Activated naive CD4-positive, alpha-beta T cell treated with anti-CD3 and anti-CD28 coated beads, Interleukin-2, amount 50 U/mL, for 24 hours (primary cell): ENCODE data around the gene MCAM.

ENCODE experiments used
- H3K27ac Mint-ChIP-seq: one replicate; pipeline ENCODE4 v1.8.0; 2021; ENCODE audit warnings: mild to moderate bottlenecking, mixed read lengths
- H3K27me3 Mint-ChIP-seq: one replicate; pipeline ENCODE4 v1.8.0; 2021; ENCODE audit warnings: mixed read lengths
- H3K36me3 Mint-ChIP-seq: one replicate; pipeline ENCODE4 v1.8.0; 2021; ENCODE audit warnings: mixed read lengths
- H3K4me1 Mint-ChIP-seq: one replicate; pipeline ENCODE4 v1.8.0; 2021; ENCODE audit warnings: mixed read lengths
- H3K4me3 Mint-ChIP-seq: one replicate; pipeline ENCODE4 v1.8.0; 2021; ENCODE audit warnings: mild to moderate bottlenecking, mixed read lengths
- H3K9me3 Mint-ChIP-seq: one replicate; pipeline ENCODE4 v1.8.0; 2021; ENCODE audit warnings: mixed read lengths

Gene MCAM

GRCh38 chr11:119320776-119321524 lies 4.0 kb upstream of the MCAM start:
- Mint-ChIP-seq H3K4me3 (peak overlapping the region; percentile 83), H3K9me3 (no peaks in the 10 kb centered on the region), H3K36me3 (no peaks in the 10 kb centered on the region), H3K4me1 (peaks cover 18% of the 10 kb centered on the region), H3K27me3 (peaks cover 5% of the 10 kb centered on the region), H3K27ac (no peak overlapping the region)

- H3K9me3 Mint-ChIP-seq = no peaks in the 10 kb centered on the region
- H3K27ac Mint-ChIP-seq = no peak overlapping the region
- H3K4me3 Mint-ChIP-seq = peak overlapping the region; percentile 79
- peaks cover 5% of the 10 kb centered on the region for H3K27me3 Mint-ChIP-seq
- H3K36me3 Mint-ChIP-seq = no peaks in the 10 kb centered on the region
- peaks cover 18% of the 10 kb centered on the region for H3K4me1 Mint-ChIP-seq
Measured at GRCh38 chr11:119320240-119320775, 3.4 kb upstream of the MCAM start.

- Mint-ChIP-seq H3K27me3 (peaks cover 5% of the 10 kb centered on the region), H3K36me3 (no peaks in the 10 kb centered on the region), H3K4me3 (peak overlapping the region; percentile 79), H3K4me1 (peaks cover 21% of the 10 kb centered on the region), H3K27ac (peak overlapping the region; percentile 77), H3K9me3 (no peaks in the 10 kb centered on the region)
Measured at GRCh38 chr11:119319700-119320239, 2.8 kb upstream of the MCAM start.

GRCh38 chr11:119319136-119319699 lies 2.3 kb upstream of the MCAM start:
- peaks cover 22% of the 10 kb centered on the region for H3K4me1 Mint-ChIP-seq
- H3K9me3 Mint-ChIP-seq = no peaks in the 10 kb centered on the region
- no peaks in the 10 kb centered on the region for H3K36me3 Mint-ChIP-seq
- no peak overlapping the region for H3K4me3 Mint-ChIP-seq
- peak overlapping the region; percentile 56 for H3K27ac Mint-ChIP-seq
- peaks cover 5% of the 10 kb centered on the region for H3K27me3 Mint-ChIP-seq

- Mint-ChIP-seq H3K27me3 (peaks cover 5% of the 10 kb centered on the region), H3K4me1 (peaks cover 20% of the 10 kb centered on the region)
Measured at GRCh38 chr11:119318240-119319135, 1.6 kb upstream of the MCAM start.

GRCh38 chr11:119317592-119318239 lies 786 bp upstream of the MCAM start:
- H3K9me3 Mint-ChIP-seq = no peaks in the 10 kb centered on the region
- H3K27ac Mint-ChIP-seq = no peak overlapping the region
- no peaks in the 10 kb centered on the region for H3K36me3 Mint-ChIP-seq
- peaks cover 19% of the 10 kb centered on the region for H3K4me1 Mint-ChIP-seq
- peak overlapping the region; percentile 30 for H3K4me3 Mint-ChIP-seq
- peaks cover 5% of the 10 kb centered on the region for H3K27me3 Mint-ChIP-seq

More at GRCh38 chr11:119318240-119319135, 1.6 kb upstream of the MCAM start:
- Mint-ChIP-seq H3K9me3 (no peaks in the 10 kb centered on the region), H3K36me3 (no peaks in the 10 kb centered on the region), H3K4me3 (peak overlapping the region; percentile 24), H3K27ac (no peak overlapping the region)

GRCh38 chr11:119316016-119316728 lies 758 bp downstream of the MCAM start:
- no peak overlapping the region for H3K27ac Mint-ChIP-seq
- H3K27me3 Mint-ChIP-seq = peaks cover 5% of the 10 kb centered on the region
- no peaks in the 10 kb centered on the region for H3K9me3 Mint-ChIP-seq
- H3K4me3 Mint-ChIP-seq = peak overlapping the region; percentile 79
- H3K36me3 Mint-ChIP-seq = no peaks in the 10 kb centered on the region
- peaks cover 8% of the 10 kb centered on the region for H3K4me1 Mint-ChIP-seq

- H3K36me3 Mint-ChIP-seq = no peaks in the 10 kb centered on the region
- peak overlapping the region; percentile 79 for H3K4me3 Mint-ChIP-seq
- H3K4me1 Mint-ChIP-seq = peaks cover 8% of the 10 kb centered on the region
- peaks cover 5% of the 10 kb centered on the region for H3K27me3 Mint-ChIP-seq
- no peaks in the 10 kb centered on the region for H3K9me3 Mint-ChIP-seq
- no peak overlapping the region for H3K27ac Mint-ChIP-seq
Measured at GRCh38 chr11:119315131-119316015, 1.6 kb downstream of the MCAM start.

- Mint-ChIP-seq H3K27me3 (peaks cover 4% of the 10 kb centered on the region), H3K27ac (no peak overlapping the region), H3K9me3 (no peaks in the 10 kb centered on the region), H3K4me3 (no peak overlapping the region), H3K36me3 (no peaks in the 10 kb centered on the region), H3K4me1 (peaks cover 6% of the 10 kb centered on the region)
Measured at GRCh38 chr11:119314726-119315125, 2.2 kb downstream of the MCAM start.

- no peak overlapping the region for H3K4me3 Mint-ChIP-seq
- H3K36me3 Mint-ChIP-seq = peaks cover 2% of the 10 kb centered on the region
- H3K27ac Mint-ChIP-seq = peak overlapping the region; percentile 70
- peaks cover 24% of the 10 kb centered on the region for H3K4me1 Mint-ChIP-seq
- H3K27me3 Mint-ChIP-seq = no peaks in the 10 kb centered on the region
- H3K9me3 Mint-ChIP-seq = no peaks in the 10 kb centered on the region
Measured at GRCh38 chr11:119310682-119311052, 6.3 kb downstream of the MCAM start.

- Mint-ChIP-seq H3K27ac (no peak overlapping the region), H3K27me3 (no peaks in the 10 kb centered on the region), H3K4me3 (no peak overlapping the region)
Measured at GRCh38 chr11:119309953-119310681, 6.8 kb downstream of the MCAM start.

GRCh38 chr11:119309411-119309810 lies 7.5 kb downstream of the MCAM start:
- no peak overlapping the region for H3K4me3 Mint-ChIP-seq
- H3K36me3 Mint-ChIP-seq = peaks cover 6% of the 10 kb centered on the region
- H3K27ac Mint-ChIP-seq = no peak overlapping the region
- no peaks in the 10 kb centered on the region for H3K9me3 Mint-ChIP-seq
- no peaks in the 10 kb centered on the region for H3K27me3 Mint-ChIP-seq
- H3K4me1 Mint-ChIP-seq = peaks cover 31% of the 10 kb centered on the region

More at GRCh38 chr11:119309953-119310681, 6.8 kb downstream of the MCAM start:
- Mint-ChIP-seq H3K4me1 (peaks cover 29% of the 10 kb centered on the region), H3K36me3 (peaks cover 5% of the 10 kb centered on the region), H3K9me3 (no peaks in the 10 kb centered on the region)

GRCh38 chr11:119307974-119308373 lies 9.0 kb downstream of the MCAM start:
- H3K4me3 Mint-ChIP-seq = no peak overlapping the region
- H3K9me3 Mint-ChIP-seq = no peaks in the 10 kb centered on the region
- no peak overlapping the region for H3K27ac Mint-ChIP-seq
- H3K27me3 Mint-ChIP-seq = no peaks in the 10 kb centered on the region
- peaks cover 14% of the 10 kb centered on the region for H3K36me3 Mint-ChIP-seq
- peaks cover 31% of the 10 kb centered on the region for H3K4me1 Mint-ChIP-seq
